Endothelial cell of umbilical vein (primary cell): Measurements from ENCODE around the gene CTNND2. TPM values are rescaled to one million over a fixed set of nuclear protein-coding genes. Genes with fewer than 3 reads are reported as not detected.

ENCODE experiments used
- BruUV-seq: library from RNA; stranded (reverse); fragments of 400-500 nt; replicated peaks from 2 replicates; lab custom pipeline; 2021; lab: Mats Ljungman, UMichigan
- CTCF ChIA-PET: fragments of 300-600, 350-600 bp; sonication (Branson Sonifier 250); formaldehyde crosslinking; loops from one replicate; lab custom pipeline; 2021; ENCODE audit warnings: antibody characterized with exemption, inconsistent platforms; lab: Charles Lee
- POLR2A ChIA-PET: fragments of 300-600, 350-600 bp; sonication (Branson Sonifier 250); formaldehyde crosslinking; loops from one replicate; lab custom pipeline; 2021; ENCODE audit warnings: antibody characterized with exemption, inconsistent platforms; lab: Charles Lee
- DNase-seq: peaks from one replicate; pipeline ENCODE4 v3.0.0-alpha.2; 2011; ENCODE audit warnings: low read depth, low spot score
- FAIRE-seq: peaks from 2 replicates; lab custom pipeline; 2011; peaks lifted over from hg19 to GRCh38; lab: Jason Lieb, UNC
- H2AFZ ChIP-seq: 2 replicates; pipeline ENCODE4 v1.6.0; 2012; ENCODE audit warnings: low read depth, low read length, control low read depth, inconsistent platforms
- H3K27ac ChIP-seq: 2 replicates; pipeline ENCODE4 v1.5.1; 2011; ENCODE audit warnings: low read depth, mild to moderate bottlenecking, control low read depth, low read length, moderate library complexity; ENCODE audit not compliant: insufficient read depth
- H3K27me3 ChIP-seq, 2 experiments: 2 replicates each; pipeline versions ENCODE4 v1.6.0 to v1.6.1; 2011; ENCODE audit warnings: low read length in 2 of 2, mixed read lengths in 1 of 2; ENCODE audit not compliant: control insufficient read depth in 2 of 2, insufficient read depth in 2 of 2
- H3K36me3 ChIP-seq, 2 experiments: 2 replicates in 1 of 2; 3 replicates in 1 of 2; pipeline ENCODE4 v1.5.1; 2011; ENCODE audit warnings: low read length in 2 of 2, mild to moderate bottlenecking in 1 of 2, moderate library complexity in 1 of 2; ENCODE audit not compliant: control insufficient read depth in 2 of 2, insufficient read depth in 2 of 2; ENCODE audit errors: extremely low read depth in 1 of 2
- H3K4me1 ChIP-seq: 3 replicates; pipeline ENCODE4 v1.5.1; 2011; ENCODE audit warnings: mild to moderate bottlenecking, low read length; ENCODE audit not compliant: control insufficient read depth, insufficient read depth; ENCODE audit errors: extremely low read depth
- H3K4me2 ChIP-seq: 2 replicates; pipeline ENCODE4 v1.6.1; 2011; ENCODE audit warnings: low read length, control low read depth, mixed read lengths; ENCODE audit not compliant: insufficient read depth
- H3K4me3 ChIP-seq, 3 experiments: fragments of 200-600 bp in 1 of 3; sonication (generic), shearing (Covaris generic) in 1 of 3; replicated peaks in 1 of 3; 2 replicates each; pipeline ENCODE4 v1.5.1; 2011 to 2016; ENCODE audit warnings: control low read depth in 3 of 3, low read length in 3 of 3, mild to moderate bottlenecking in 2 of 3, inconsistent platforms in 1 of 3, low read depth in 1 of 3, moderate library complexity in 1 of 3; ENCODE audit not compliant: insufficient read depth in 1 of 3
- H3K79me2 ChIP-seq: 2 replicates; pipeline ENCODE4 v1.6.0; 2012; ENCODE audit warnings: low read length, inconsistent platforms; ENCODE audit not compliant: control insufficient read depth, insufficient read depth
- H3K9ac ChIP-seq: replicated peaks from 2 replicates; pipeline ENCODE3; 2011; ENCODE audit warnings: low read length, control low read depth; ENCODE audit not compliant: insufficient read depth; ENCODE audit errors: extremely low read depth
- H3K9me1 ChIP-seq: replicated peaks from 3 replicates; pipeline ENCODE4 v1.6.0; 2011; ENCODE audit warnings: mild to moderate bottlenecking, low read length; ENCODE audit not compliant: control insufficient read depth, insufficient read depth; ENCODE audit errors: extremely low read depth
- H3K9me3 ChIP-seq: replicated peaks from 2 replicates; pipeline ENCODE4 v1.5.1; 2012; ENCODE audit warnings: low read length, inconsistent platforms; ENCODE audit not compliant: control insufficient read depth, insufficient read depth
- H4K20me1 ChIP-seq: replicated peaks from 2 replicates; pipeline ENCODE3; 2011; ENCODE audit warnings: mild to moderate bottlenecking, low read length; ENCODE audit not compliant: control insufficient read depth, insufficient read depth; ENCODE audit errors: extremely low read depth
- EZH2 ChIP-seq: IDR thresholded peaks from 2 replicates; pipeline ENCODE4 v1.6.1; 2012; ENCODE audit warnings: borderline replicate concordance, low read depth, mild to moderate bottlenecking, moderate library complexity, low read length, inconsistent platforms; ENCODE audit not compliant: severe bottlenecking
- FOS ChIP-seq: IDR thresholded peaks from 2 replicates; pipeline ENCODE4 v1.6.1; 2011; ENCODE audit warnings: mild to moderate bottlenecking, low read length, moderate library complexity, borderline replicate concordance; ENCODE audit not compliant: insufficient read depth
- GATA2 ChIP-seq: IDR thresholded peaks from 2 replicates; pipeline ENCODE4 v1.7.0; 2011; ENCODE audit warnings: low read depth, mild to moderate bottlenecking, moderate library complexity, mixed read lengths, low read length; ENCODE audit not compliant: insufficient read length, insufficient read depth
- JUN ChIP-seq: IDR thresholded peaks from 2 replicates; pipeline ENCODE4 v1.6.1; 2011; ENCODE audit warnings: borderline replicate concordance, low read depth; ENCODE audit not compliant: insufficient read length, insufficient read depth
- MYC ChIP-seq: IDR thresholded peaks from one replicate; pipeline ENCODE4 v1.6.1; 2011; ENCODE audit warnings: mild to moderate bottlenecking, low read depth, low read length
- POLR2A ChIP-seq: IDR thresholded peaks from 2 replicates; pipeline ENCODE4 v1.6.1; 2012; ENCODE audit warnings: low read depth, mild to moderate bottlenecking, control low read depth, low read length
- POLR2AphosphoS5 ChIP-seq: IDR thresholded peaks from 2 replicates; pipeline ENCODE4 v1.6.1; 2012; ENCODE audit warnings: low read depth, mild to moderate bottlenecking, control low read depth, low read length, moderate library complexity; ENCODE audit not compliant: insufficient read depth
- dilution Hi-C: fragments of 300-500 bp; cut with MboI; formaldehyde crosslinking; loops from one replicate; pipeline ENCODE4 v1.15.0; 2019; ENCODE audit warnings: low sequenced_read_pairs; ENCODE audit not compliant: extremely low pct_ligation_motif_present
- intact Hi-C: fragments of 100-400 bp; cut with micrococcal nuclease; formaldehyde crosslinking; loops from one replicate; pipeline ENCODE4 v1.10.0; 2022
- polyA plus RNA-seq, 4 experiments: library from polyadenylated mRNA; depleted of rRNA in 3 of 4; stranded (reverse) in 3 of 4; unstranded in 1 of 4; fragments of >200 nt; gene quantifications; 2 replicates each; pipeline versions ENCODE4 v1.2.1 to v1.2.3, GENCODE V29; 2011 to 2012; ENCODE audit warnings: missing spikeins in 1 of 4
- total RNA-seq: library from RNA; stranded (reverse); gene quantifications from 2 replicates; pipeline ENCODE4 v1.2.3, GENCODE V29; 2021
- TF ChIP-seq, protein P1 (sequence below): IDR thresholded peaks from 2 replicates; pipeline ENCODE4 v1.6.1; 2011; ENCODE audit not compliant: insufficient read depth, insufficient read length
- TF ChIP-seq, protein P2 (sequence below), 2 donors: IDR thresholded peaks; 1 replicate in 1 of 2; 2 replicates in 1 of 2; pipeline ENCODE4 v1.5.1; 2011; ENCODE audit warnings: low read length in 2 of 2, mild to moderate bottlenecking in 2 of 2, moderate library complexity in 2 of 2, control low read depth in 1 of 2, inconsistent platforms in 1 of 2, low read depth in 1 of 2; ENCODE audit not compliant: insufficient read depth in 1 of 2; ENCODE audit errors: extremely low read depth in 1 of 2

Gene CTNND2
- total and polyA plus RNA-seq, 2 donors (not counting 3 experiments of a cell fraction or from before 2014, with no cell fraction given): not detected

DNA sequence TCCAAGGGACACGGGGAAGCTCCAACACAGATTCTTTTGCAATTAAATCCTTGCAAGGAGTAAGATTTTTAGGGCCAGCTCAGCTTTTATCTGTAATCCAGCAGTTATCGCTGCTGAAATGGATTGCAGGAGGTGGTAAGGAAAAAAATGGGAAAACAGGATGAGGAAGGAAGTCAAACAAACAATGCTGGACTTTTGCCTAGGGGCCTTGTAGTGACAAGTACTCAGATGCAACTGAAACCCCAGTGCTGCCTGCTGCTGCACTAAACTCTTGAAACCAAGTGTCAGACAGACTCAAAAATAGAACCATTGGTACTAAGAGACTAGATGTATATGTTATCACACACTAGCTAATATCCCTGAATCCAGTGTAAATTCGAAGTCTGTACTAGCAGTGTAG lies 309.2 kb downstream of the CTNND2 start:
- Histone ChIP-seq H3K9ac (no peak overlapping the region), H3K27ac (no peak overlapping the region), H3K9me3 (no peaks in the 10 kb centered on the region), H3K27me3 (no peaks in the 10 kb centered on the region), H2AFZ (no peak overlapping the region), H3K79me2 (no peaks in the 10 kb centered on the region), H3K4me2 (no peak overlapping the region), H3K4me1 (no peaks in the 10 kb centered on the region), H3K36me3 (no peaks in the 10 kb centered on the region), H3K9me1 (no peaks in the 10 kb centered on the region), H4K20me1 (no peaks in the 10 kb centered on the region), H3K4me3 (no peak overlapping the region)
- DNase-seq (no peak), FAIRE-seq (no peak)
- CTCF ChIA-PET: no interaction called here
- BruUV-seq: no TSS peak
- POLR2A ChIA-PET: no interaction called here
- dilution Hi-C loops: no loop called here
- intact Hi-C loops: no loop called here
- TF ChIP-seq, protein P1, sequence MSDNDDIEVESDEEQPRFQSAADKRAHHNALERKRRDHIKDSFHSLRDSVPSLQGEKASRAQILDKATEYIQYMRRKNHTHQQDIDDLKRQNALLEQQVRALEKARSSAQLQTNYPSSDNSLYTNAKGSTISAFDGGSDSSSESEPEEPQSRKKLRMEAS: no peak
- TF ChIP-seq POLR2A: no peak
- TF ChIP-seq JUN: no peak
- no peak for TF ChIP-seq GATA2
- TF ChIP-seq, protein P2, sequence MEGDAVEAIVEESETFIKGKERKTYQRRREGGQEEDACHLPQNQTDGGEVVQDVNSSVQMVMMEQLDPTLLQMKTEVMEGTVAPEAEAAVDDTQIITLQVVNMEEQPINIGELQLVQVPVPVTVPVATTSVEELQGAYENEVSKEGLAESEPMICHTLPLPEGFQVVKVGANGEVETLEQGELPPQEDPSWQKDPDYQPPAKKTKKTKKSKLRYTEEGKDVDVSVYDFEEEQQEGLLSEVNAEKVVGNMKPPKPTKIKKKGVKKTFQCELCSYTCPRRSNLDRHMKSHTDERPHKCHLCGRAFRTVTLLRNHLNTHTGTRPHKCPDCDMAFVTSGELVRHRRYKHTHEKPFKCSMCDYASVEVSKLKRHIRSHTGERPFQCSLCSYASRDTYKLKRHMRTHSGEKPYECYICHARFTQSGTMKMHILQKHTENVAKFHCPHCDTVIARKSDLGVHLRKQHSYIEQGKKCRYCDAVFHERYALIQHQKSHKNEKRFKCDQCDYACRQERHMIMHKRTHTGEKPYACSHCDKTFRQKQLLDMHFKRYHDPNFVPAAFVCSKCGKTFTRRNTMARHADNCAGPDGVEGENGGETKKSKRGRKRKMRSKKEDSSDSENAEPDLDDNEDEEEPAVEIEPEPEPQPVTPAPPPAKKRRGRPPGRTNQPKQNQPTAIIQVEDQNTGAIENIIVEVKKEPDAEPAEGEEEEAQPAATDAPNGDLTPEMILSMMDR (IDR thresholded peaks at IDR 0.05; ENCODE audit: extremely low read depth in 1 of 2, insufficient read depth in 1 of 2, low read depth in 1 of 2, low read length in 2 of 2): no peak
- TF ChIP-seq EZH2: no peak
- TF ChIP-seq FOS: no peak
- no peak for TF ChIP-seq POLR2AphosphoS5
- TF ChIP-seq MYC: no peak
